ENCODE data around the gene ATXN7L2.

ATXN7L2 gene

DNA sequence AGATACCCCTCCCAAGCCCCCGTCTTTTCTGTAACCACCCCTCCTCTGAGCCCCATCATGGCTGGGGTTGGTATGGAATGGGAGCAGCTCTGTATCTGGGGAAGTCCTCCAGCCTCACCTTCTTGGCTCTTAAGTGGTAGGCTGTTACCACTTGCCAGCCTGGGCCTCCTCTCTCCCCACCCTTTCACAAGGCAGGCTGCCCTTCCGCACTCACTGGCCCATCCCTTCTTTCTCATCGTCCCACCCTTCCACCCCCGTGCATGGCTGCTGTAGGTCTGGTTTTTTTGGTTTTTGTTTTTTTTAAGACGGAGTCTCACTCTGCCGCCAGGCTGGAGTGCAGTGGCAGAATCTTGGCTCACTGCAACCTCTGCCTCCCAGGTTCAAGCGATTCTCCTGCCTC is 15.4 kb downstream of the ATXN7L2 start:
- DNase-seq = no peak

DNA sequence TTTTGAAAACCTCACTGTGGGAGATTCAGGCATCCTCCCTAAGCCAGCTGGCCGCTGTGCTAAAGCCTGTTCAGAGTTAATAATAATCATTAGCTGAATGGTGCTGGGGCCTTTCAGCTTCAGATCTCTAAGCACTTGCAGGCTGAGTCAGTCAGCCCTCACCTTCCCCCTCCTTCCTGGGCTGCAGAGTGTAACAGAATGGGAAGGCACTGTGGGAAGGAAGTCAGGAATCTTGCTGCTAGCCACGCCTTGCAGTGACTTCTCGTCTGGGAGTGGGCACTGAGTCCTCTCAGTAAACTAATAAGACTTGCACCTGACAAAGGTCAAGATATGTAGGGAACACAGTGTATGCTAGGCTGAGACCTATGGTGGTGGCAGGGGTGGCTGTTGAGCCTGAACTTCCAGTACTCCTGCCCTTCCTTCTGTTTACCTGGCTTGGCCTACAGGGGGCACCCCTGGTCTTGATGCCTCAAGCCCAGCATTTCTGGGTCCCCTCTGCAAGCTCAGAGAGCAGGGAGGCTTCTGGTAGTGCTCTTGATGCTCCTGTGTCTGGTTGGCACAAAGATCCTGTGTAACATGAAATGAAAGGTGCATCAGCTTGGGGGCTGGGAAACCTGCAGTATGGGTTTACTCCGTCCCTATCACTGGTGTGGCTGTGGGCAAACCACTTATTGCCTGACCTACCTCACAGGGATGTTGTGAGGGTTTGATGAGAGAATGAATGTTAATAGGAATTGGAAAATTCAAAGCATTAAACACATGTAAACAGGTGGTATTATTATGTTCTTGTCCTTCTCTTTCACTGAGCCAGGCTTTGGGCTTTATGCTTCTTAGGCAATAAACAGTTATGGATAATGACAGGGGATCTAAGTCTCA is 16.2 kb downstream of the ATXN7L2 start:
- DNase-seq = peak in 3 of 4 experiments; percentile 18 to 50 (median 34)

DNA sequence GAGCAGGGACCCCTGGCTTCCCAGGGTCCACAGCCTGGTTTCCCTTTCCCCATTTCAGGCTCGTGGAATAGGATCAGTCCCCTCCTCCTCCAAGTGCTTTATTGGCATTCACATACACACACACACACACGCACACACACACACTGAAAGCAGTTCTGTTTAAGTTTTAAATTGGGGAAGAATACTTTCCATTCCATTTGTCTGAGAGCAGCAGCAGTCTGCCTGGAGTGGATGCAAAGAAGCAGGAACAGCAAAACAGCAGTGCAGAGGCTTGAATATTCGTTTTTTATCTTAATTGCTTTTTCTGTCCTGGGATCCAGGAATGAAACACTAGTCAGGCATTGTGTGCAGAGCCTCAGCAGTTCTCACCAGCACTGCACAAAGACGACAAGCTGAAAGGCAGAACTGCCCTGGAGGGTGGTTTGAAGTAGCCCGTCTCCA is 17.3 kb downstream of the ATXN7L2 start:
- no peak for DNase-seq

DNA sequence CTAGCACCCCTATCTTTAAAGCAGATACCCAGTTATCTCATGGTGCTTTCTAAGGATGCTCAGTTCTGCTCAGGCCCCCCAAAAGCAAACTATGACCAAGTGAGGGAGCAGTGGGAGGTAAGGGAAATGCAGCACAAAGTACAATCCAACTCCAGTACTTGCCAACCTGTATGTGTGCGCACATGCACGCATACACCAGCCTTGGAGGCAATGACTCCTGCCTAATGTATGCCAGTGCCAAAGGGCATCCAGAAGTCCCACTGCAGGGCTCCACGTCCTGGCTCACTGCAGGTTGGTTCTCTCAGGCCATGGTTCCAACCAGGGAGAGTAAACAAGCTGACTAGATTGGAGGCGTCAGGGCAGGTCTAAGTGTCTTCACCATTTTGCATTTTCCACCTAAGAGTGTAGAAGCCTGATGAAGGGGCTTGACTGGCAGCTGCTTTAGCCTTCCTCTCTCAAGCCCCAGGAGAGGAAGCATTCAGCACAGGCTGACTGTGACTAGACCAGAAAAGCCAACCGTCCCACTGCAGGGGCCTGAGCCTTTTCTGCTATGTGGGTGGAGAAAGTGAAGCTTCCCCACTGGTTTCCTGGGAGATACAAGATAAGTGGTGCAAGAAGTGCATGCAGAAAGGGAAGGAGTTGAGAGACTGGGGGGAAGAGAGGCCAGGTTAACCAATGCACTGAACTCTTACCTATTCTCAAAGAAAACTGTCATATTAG is 18.1 kb downstream of the ATXN7L2 start:
- no peak for DNase-seq

DNA sequence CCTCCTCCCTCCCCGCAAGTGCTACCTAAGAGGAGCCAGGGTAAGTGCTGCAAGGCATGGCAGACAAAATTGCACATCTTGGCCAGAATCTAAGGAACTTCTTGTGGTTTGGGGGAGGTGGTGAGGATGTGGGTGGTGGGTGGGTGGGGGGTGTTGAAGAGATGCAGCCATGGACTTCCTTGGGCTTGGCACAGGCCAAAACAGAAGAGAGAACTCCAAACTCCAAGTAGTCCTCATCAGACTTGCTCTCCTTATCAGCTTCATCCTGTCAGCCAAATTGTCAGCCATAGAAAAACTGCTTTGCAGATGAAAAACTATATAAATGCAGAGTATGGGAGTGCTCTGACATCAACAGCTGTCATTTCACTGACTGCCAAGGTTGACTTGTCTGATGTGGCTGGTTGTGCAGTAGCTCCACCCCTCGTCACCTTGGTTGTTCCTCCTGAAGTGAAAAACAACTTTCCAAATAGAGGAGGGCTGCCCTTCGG is 18.7 kb downstream of the ATXN7L2 start:
- DNase-seq = peak in 2 of 4 experiments; percentile 8 to 40

DNA sequence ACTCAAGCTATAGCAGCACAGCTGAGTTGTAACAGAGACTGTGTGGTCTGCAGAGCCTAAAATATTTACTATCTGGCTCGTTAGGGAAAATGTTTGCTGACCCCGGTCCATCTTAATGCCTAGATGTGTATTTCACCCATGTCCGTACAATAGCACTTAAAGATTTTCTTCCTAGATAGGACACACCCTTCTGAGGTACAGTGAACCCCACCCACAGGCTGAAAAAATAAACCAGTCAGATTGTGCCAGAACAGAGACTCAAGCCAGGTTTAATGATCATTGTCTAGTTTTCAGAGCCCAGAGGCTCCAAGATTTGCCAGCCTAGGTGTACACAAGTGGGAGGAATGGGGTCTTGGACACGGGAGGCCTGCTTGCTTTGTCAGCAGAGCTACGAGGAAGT is 20.2 kb downstream of the ATXN7L2 start:
- no peak for DNase-seq

DNA sequence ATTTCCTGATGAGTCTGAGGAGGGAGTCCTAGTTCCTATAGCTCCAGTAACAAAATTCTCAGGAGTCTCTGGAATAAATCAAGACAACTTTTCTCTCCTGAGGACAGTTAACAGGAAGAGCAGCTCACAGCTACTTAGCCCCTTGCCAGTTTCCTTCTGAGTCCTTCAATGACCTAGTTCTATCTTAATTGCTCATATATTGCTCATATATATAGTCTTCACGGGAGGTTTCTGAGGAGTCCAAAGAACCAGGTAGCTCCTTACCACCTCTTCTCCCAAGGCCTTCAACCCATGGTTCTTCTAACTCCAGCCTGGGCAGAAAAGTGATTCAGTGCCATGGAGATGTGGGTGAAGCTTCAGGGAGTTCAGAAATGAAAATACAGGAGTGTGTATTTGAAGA is 21.3 kb downstream of the ATXN7L2 start:
- no peak for DNase-seq

DNA sequence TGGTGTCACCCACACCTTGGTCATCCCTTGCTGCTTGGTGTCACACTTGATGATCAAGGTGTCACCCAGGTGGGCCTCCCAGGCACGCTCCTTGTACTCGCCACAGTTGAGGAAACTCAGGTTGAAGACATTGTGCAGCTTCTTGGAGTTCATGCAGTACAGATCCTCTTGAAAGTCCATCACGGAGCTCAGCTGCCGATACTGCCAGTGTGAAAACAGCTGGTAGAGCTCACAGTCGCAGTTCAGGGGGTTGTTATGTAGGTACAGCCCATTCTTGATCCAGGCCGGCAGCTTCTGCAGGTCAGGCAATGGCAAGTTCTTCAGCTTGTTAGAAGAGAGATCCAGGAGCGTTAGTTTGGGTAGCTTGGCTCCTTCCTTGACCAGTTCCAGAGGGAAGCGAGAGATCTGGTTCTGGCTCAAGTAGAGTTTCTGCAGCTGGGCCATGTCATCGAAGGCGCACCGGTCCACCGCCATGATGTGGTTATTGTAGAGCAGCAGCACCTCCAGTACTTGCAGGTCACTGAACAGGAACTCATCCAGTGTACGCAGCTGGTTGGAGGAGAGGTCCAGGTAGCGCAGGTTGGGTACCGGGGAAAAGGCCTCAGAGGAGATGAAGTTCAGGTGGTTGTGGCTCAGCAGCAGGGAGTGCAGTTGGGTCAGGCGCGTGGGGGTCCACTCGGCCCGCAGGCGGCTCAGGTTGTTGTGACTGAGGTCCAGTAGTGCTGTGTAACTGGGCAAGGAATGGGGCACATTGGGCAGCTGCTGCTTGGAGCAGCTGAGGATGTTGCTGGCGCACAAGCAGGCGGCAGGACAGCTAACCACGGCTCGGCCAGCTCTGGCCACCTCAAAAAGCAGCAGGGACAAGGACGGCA is 24.5 kb downstream of the ATXN7L2 start:
- DNase-seq = no peak

DNA sequence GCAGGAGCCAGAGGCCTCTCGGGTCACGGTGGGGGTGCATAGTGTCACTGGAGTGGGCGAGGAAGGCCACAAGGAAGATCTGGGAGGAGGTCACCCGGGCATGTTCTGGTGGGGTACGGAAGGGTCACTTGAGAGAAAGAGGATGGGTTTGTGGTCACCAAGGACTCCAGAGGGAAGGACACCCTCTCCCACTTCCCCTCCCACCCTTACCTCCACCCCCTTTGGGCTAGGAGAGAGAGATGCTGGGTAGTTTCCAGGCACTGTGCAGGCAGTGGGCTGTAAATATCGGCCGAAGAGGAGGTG is 25.1 kb downstream of the ATXN7L2 start:
- no peak for DNase-seq

DNA sequence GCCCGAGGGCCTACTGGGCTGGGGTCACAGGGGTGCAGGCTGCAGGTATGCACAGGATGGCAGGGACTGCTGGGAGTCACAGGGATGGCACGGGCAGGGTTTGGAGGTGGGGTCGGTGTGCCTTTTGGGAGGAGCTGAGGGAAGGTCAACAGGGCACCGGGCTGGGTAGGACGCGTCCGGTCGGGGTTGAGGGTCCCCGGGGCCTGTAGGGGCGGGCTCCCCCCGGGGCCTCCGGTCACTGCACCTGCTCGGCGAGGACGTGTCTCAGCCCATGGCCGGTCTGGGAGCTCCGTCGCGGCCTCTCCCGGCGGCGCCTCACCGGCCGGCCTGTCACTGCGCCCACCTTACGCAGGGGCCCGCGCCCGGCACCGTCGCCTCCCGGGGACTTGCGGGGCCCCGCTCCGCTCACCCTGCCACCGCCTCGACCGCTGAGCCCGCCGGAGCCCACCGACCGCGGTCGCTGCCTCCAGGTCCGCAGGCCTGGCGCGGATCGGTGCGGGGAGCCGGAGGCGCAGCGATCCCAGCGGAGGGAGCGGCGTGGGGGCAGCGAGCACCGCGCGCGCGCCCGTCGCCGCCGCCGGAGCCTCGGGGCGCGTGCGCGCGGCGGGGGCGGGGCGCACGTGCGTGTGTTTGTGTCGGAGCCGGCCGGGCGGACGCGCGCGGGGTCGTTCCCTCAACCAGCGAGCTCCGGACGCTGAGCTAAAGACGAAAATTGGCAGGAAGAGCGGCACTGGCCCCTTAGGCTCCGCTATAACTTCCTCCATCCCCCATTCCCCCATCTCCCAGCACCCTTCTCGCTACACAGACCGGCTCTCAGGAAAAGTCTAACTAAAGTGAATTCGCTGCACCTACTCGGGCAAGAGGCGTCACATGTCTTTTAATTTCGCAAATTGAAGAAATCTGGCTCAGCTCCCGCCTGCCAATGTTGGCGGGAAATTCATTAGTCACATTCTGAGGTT is 25.8 kb downstream of the ATXN7L2 start, which contains the start of gene AMIGO1:
AMIGO1 (minus strand) TSS at position 552 of the 959 bp plus-strand sequence. CDS start 815 bp downstream, outside the sequence.
- peak in 3 of 4 experiments; percentile 39 to 62 (median 43) for DNase-seq

DNA sequence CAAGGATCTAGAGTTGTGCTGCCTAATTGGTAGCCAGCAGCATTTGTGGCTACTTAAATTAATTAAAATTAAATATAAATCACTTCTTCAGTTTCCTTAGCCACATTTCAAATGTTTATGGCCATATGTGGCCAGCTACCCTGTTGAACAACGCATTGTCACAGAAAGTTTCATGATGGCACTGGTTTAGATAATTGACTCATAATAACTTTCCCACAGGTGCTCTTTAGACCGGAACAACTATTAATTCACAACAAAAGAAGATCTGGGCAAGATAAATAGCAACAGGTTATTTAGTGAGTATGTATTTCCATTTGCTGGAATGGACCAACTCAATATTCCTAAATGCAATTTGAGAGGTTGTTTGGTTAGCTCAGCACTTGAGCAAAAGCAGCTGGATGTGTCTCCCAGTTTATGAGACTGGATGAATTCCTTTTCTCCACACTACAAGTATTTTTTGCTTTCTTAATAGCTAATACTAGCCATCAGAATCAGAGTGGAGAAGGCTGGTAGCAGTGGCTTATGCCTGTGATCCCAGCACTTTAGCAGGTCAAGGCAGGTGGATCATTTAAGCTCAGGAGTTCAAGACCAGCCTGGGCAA is 29.5 kb downstream of the ATXN7L2 start:
- DNase-seq = no peak

DNA sequence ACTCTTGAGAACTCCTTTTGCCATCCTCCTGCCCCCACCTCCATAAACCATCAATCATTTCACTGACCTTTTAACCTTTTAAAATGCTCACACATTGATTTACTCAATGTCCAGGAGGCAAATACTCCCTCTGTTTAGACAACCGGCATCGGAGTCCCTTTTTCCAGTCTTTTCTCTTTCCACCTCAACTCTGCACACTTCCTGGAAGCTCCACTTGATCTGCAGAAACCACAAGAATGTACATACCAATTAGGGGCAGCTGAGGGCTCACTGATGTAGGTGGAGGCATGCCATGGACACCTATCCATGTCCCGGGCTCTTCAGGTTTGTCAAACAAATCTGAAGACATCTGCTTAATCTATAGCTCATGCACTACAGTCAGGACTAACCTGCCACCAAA is 31.1 kb downstream of the ATXN7L2 start:
- no peak for DNase-seq

DNA sequence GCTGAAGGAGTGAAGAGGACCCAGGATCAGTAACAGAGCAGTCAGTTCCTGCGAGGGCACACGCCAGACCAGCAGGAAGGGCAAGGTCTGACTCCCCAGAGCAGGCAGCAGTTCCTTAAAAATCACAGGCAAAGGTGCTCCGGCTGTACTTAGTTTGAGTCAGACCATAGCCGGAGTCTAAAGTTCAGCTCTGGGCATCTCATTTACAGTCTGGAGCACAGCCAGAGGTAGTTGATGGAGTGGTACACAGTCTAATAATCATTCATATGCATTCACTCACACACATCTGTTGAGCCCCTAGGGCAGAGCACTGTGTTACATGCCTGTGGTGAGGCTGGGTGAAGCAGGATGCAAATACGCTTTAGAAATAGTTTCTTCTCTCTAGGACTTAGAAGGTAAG is 33.2 kb downstream of the ATXN7L2 start:
- no peak for DNase-seq

DNA sequence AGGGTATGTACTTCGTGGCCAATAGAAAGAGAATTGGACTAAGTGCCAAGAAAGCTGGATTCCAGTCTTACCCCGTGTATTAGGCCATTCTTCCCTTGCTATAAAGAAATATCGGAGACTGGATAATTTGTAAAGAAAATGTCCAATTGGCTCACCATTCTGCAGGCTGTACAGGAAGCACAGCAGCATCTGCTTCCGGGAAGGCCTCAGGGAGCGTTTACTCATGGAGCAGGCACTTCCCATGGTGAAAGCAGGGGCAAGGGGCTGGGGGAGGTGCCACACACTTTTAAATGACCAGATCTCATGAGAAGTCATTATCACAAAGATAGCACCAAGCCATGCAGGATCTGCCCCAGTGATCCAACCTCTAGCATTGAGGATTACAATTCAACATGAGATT is 33.6 kb downstream of the ATXN7L2 start:
- DNase-seq = no peak

DNA sequence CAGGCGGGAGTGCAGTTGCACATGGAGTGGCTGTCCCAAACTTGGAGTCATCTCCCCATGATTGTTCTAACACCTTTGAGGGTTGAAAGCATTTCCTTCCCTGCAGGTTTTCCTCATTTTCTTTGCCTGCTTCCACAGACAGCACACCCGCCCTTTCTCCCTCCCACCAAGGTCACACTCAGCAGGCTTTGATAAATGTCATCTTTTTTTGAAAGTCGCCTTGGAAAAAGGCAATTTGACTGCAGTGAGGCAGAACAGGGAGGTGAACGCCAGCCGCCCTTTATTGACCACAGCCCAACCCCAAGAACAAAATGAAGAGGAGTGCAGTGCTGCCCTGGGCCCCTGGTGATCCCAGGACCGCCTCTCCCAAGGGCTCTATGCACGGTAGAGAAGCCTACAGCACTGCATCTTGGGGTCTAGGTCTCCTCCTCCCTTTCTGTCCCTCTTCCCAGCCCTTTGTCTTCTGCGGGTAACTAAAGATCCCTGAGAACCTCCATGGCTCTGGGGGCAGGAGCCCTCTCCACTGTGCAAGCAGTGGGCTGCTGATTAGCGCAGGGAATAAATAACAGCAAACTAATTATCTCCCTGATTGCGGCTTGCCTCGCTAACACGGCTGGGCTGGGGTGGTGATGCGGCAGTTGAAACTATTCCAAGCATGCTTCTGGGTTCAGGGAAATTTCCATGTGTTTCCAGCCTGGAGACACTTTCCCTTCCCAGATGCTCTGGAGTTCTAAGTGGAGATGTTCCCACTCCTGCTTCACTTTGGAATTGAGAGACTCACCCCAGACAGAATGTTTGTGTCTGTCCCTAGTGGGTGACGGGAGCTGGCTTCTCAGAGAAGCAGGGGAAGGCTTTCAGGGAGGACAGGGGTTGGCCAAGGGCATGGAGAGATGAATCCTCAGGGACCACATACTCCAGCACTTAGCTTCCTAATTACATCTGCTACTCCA is 37.6 kb downstream of the ATXN7L2 start:
- DNase-seq = no peak

DNA sequence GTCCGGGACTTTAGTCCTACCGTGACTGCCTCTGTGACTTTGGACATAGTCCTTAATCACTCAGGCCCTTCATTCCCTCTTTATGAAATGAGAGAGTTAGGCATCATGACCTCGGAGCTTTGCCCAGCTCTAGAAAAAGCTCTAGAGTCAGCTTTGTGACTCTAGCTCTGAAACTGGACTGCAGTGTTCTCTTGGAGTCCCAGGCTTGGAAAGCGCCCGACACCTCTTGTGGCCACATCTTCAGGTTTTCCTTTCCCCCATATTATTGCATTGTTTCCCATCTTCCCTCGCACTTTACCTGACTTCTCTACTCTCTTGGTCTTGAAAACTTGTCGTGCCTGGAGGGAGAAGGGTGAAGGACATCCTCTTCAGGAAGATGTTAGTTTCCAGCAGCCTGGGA is 38.3 kb downstream of the ATXN7L2 start:
- DNase-seq = no peak

DNA sequence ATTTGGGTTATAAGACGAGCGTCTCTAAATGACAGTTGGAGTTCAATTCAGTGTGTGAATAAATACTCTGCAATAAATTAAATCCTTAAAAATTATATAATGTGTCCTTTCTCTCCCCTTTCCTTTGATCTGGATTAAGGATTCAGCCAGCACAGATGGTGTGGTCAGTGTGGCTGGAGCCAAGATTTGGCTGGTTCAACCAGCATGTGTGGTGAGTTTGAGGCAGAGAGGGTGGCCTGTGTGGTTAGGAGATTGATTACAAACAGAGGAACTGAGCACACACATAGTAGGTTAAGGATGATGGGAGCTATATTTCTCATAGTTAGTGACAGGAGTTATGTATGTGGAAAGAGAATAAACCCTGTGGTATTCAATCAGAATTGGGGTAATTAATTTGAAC is 40.0 kb downstream of the ATXN7L2 start:
- no peak for DNase-seq

DNA sequence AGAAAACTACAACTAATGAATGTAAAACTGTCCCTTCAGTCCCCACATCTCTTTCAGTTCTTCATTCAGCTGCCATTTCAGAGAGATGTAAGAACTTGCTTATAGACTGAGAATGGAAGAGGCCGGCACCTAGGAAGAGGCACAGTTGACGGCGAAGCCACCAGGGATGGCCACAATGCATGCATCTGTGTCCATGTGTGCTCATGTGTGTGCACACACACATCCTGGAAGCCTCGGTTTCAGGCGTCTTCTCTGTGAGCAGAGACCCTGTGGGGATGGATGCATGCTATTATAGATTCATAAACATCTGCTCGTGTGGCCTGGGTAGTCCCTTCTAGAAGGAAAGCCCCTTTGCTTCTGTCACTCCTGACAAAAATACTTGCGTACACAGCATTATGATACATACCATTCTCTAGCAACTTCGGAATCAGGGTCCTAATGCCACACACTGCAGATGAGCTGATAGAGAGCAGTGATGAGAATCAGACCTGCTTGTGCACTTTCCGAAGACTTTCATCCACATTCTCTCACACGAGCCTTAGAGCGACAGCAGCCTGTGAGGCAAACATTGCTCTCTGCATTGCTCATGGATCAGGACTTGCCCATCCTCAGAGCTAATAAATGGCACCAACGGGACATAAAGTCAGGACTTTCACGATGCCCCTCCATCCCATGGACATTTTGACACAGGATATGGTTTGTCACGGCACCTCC is 43.5 kb downstream of the ATXN7L2 start:
- DNase-seq = no peak

Measured in activated naive CD4-positive, alpha-beta T cell (primary cell).